ENCODE data around the gene SPATA20.

Gene SPATA20

GRCh38 chr17:50539762-50540559 is 7.0 kb upstream of the SPATA20 start:
- Histone ChIP-seq H4K5ac (ENCODE audit: low read length) (no peak overlapping the region), H3K4me2 (ENCODE audit: low read length) (no peak overlapping the region), H3K27me3 (ENCODE audit: insufficient read depth, low read length, poor library complexity) (no peaks in the 10 kb centered on the region), H3K56ac (ENCODE audit: low read length) (no peak overlapping the region), H3K4me1 (ENCODE audit: control insufficient read depth, low read depth, low read length) (peaks cover 3% of the 10 kb centered on the region), H4K8ac (ENCODE audit: low read depth, low read length) (no peak overlapping the region), H3K79me1 (ENCODE audit: low read length) (no peaks in the 10 kb centered on the region), H3K79me2 (ENCODE audit: control insufficient read depth, insufficient read depth, low read length) (no peaks in the 10 kb centered on the region), H2BK15ac (replicated peaks; ENCODE audit: low read depth) (no peak overlapping the region), H3K4ac (ENCODE audit: low read depth, low read length) (no peak overlapping the region), H2BK5ac (ENCODE audit: low read length) (no peak overlapping the region), H2AK5ac (ENCODE audit: low read length) (no peak overlapping the region), H3K4me3 (ENCODE audit: low read length) (no peak overlapping the region), H3K18ac (ENCODE audit: low read length) (no peak overlapping the region), H3K9ac (ENCODE audit: low read length) (no peak overlapping the region), H3K27ac (ENCODE audit: low read depth, low read length) (no peak overlapping the region), H2BK120ac (ENCODE audit: low read depth, low read length) (no peak overlapping the region), H3K36me3 (ENCODE audit: control insufficient read depth, insufficient read depth, low read length) (no peaks in the 10 kb centered on the region), H3K23ac (ENCODE audit: low read length) (no peak overlapping the region)
- no peak for DNase-seq
- no CpG with 5 or more reads among the region's 15 CpGs for WGBS (ENCODE audit: extremely low coverage, insufficient coverage, low lambda C conversion rate)

GRCh38 chr17:50540560-50541401 is 6.2 kb upstream of the SPATA20 start:
- no CpG with 5 or more reads among the region's 11 CpGs for WGBS (ENCODE audit: extremely low coverage, insufficient coverage, low lambda C conversion rate)
- H2BK120ac ChIP-seq (ENCODE audit: low read depth, low read length) = no peak overlapping the region
- no peak overlapping the region for H3K4me3 ChIP-seq (ENCODE audit: low read length)
- no peak overlapping the region for H2AK5ac ChIP-seq (ENCODE audit: low read length)
- no peak overlapping the region for H3K18ac ChIP-seq (ENCODE audit: low read length)
- no peak overlapping the region for H3K9ac ChIP-seq (ENCODE audit: low read length)
- no peak overlapping the region for H3K27ac ChIP-seq (ENCODE audit: low read depth, low read length)
- no peak overlapping the region for H4K8ac ChIP-seq (ENCODE audit: low read depth, low read length)
- no peak overlapping the region for H3K4ac ChIP-seq (ENCODE audit: low read depth, low read length)
- no peak overlapping the region for H3K4me2 ChIP-seq (ENCODE audit: low read length)
- no peak for DNase-seq
- H3K79me1 ChIP-seq (ENCODE audit: low read length) = no peaks in the 10 kb centered on the region
- no peak overlapping the region for H3K56ac ChIP-seq (ENCODE audit: low read length)
- no peak overlapping the region for H3K23ac ChIP-seq (ENCODE audit: low read length)
- no peak overlapping the region for H2BK5ac ChIP-seq (ENCODE audit: low read length)
- peaks cover 3% of the 10 kb centered on the region for H3K4me1 ChIP-seq (ENCODE audit: control insufficient read depth, low read depth, low read length)
- no peak overlapping the region for H2BK15ac ChIP-seq (replicated peaks; ENCODE audit: low read depth)
- no peak overlapping the region for H4K5ac ChIP-seq (ENCODE audit: low read length)
- no peaks in the 10 kb centered on the region for H3K27me3 ChIP-seq (ENCODE audit: insufficient read depth, low read length, poor library complexity)
- H3K36me3 ChIP-seq (ENCODE audit: control insufficient read depth, insufficient read depth, low read length) = no peaks in the 10 kb centered on the region
- H3K79me2 ChIP-seq (ENCODE audit: control insufficient read depth, insufficient read depth, low read length) = no peaks in the 10 kb centered on the region

GRCh38 chr17:50541402-50541715 is 5.6 kb upstream of the SPATA20 start:
- no peak overlapping the region for H2BK15ac ChIP-seq (replicated peaks; ENCODE audit: low read depth)
- H3K27me3 ChIP-seq (ENCODE audit: insufficient read depth, low read length, poor library complexity) = no peaks in the 10 kb centered on the region
- H3K4me3 ChIP-seq (ENCODE audit: low read length) = no peak overlapping the region
- no peak overlapping the region for H4K8ac ChIP-seq (ENCODE audit: low read depth, low read length)
- H3K9ac ChIP-seq (ENCODE audit: low read length) = peak overlapping the region; percentile 80
- peak overlapping the region; percentile 72 for H3K4me2 ChIP-seq (ENCODE audit: low read length)
- DNase-seq = no peak
- no peak overlapping the region for H3K23ac ChIP-seq (ENCODE audit: low read length)
- no peaks in the 10 kb centered on the region for H3K79me2 ChIP-seq (ENCODE audit: control insufficient read depth, insufficient read depth, low read length)
- no peak overlapping the region for H3K4ac ChIP-seq (ENCODE audit: low read depth, low read length)
- H2BK5ac ChIP-seq (ENCODE audit: low read length) = no peak overlapping the region
- H3K79me1 ChIP-seq (ENCODE audit: low read length) = no peaks in the 10 kb centered on the region
- H3K36me3 ChIP-seq (ENCODE audit: control insufficient read depth, insufficient read depth, low read length) = no peaks in the 10 kb centered on the region
- no peak overlapping the region for H2AK5ac ChIP-seq (ENCODE audit: low read length)
- WGBS (ENCODE audit: extremely low coverage, insufficient coverage, low lambda C conversion rate) = no CpG with 5 or more reads among the region's 9 CpGs
- no peak overlapping the region for H4K5ac ChIP-seq (ENCODE audit: low read length)
- H3K56ac ChIP-seq (ENCODE audit: low read length) = peak overlapping the region; percentile 89
- H3K4me1 ChIP-seq (ENCODE audit: control insufficient read depth, low read depth, low read length) = peaks cover 3% of the 10 kb centered on the region
- H3K27ac ChIP-seq (ENCODE audit: low read depth, low read length) = no peak overlapping the region
- H3K18ac ChIP-seq (ENCODE audit: low read length) = peak overlapping the region; percentile 25
- H2BK120ac ChIP-seq (ENCODE audit: low read depth, low read length) = no peak overlapping the region

- Histone ChIP-seq H3K79me1 (ENCODE audit: low read length) (no peaks in the 10 kb centered on the region), H3K18ac (ENCODE audit: low read length) (peak overlapping the region; percentile 25), H4K8ac (ENCODE audit: low read depth, low read length) (no peak overlapping the region), H2BK5ac (ENCODE audit: low read length) (no peak overlapping the region), H3K4me3 (ENCODE audit: low read length) (peak overlapping the region; percentile 48), H3K36me3 (ENCODE audit: control insufficient read depth, insufficient read depth, low read length) (no peaks in the 10 kb centered on the region), H3K23ac (ENCODE audit: low read length) (peak overlapping the region; percentile 84), H2BK120ac (ENCODE audit: low read depth, low read length) (no peak overlapping the region), H3K27ac (ENCODE audit: low read depth, low read length) (no peak overlapping the region), H2AK5ac (ENCODE audit: low read length) (no peak overlapping the region), H3K56ac (ENCODE audit: low read length) (peak overlapping the region; percentile 90), H3K4me1 (ENCODE audit: control insufficient read depth, low read depth, low read length) (peaks cover 3% of the 10 kb centered on the region), H3K27me3 (ENCODE audit: insufficient read depth, low read length, poor library complexity) (no peaks in the 10 kb centered on the region), H4K5ac (ENCODE audit: low read length) (no peak overlapping the region), H2BK15ac (replicated peaks; ENCODE audit: low read depth) (no peak overlapping the region), H3K4ac (ENCODE audit: low read depth, low read length) (no peak overlapping the region), H3K4me2 (ENCODE audit: low read length) (peak overlapping the region; percentile 72), H3K79me2 (ENCODE audit: control insufficient read depth, insufficient read depth, low read length) (no peaks in the 10 kb centered on the region), H3K9ac (ENCODE audit: low read length) (peak overlapping the region; percentile 82)
- peak; percentile 86 for DNase-seq
- no CpG with 5 or more reads among the region's 82 CpGs for WGBS (ENCODE audit: extremely low coverage, insufficient coverage, low lambda C conversion rate)
Measured at GRCh38 chr17:50541716-50542688, 5.0 kb upstream of the SPATA20 start.

GRCh38 chr17:50542795-50543774 is 3.9 kb upstream of the SPATA20 start:
- peak overlapping the region; percentile 65 for H3K56ac ChIP-seq (ENCODE audit: low read length)
- no peak overlapping the region for H3K18ac ChIP-seq (ENCODE audit: low read length)
- no peaks in the 10 kb centered on the region for H3K27me3 ChIP-seq (ENCODE audit: insufficient read depth, low read length, poor library complexity)
- H3K4me1 ChIP-seq (ENCODE audit: control insufficient read depth, low read depth, low read length) = peaks cover 7% of the 10 kb centered on the region
- H2BK15ac ChIP-seq (replicated peaks; ENCODE audit: low read depth) = no peak overlapping the region
- DNase-seq = no peak
- no peak overlapping the region for H2BK5ac ChIP-seq (ENCODE audit: low read length)
- peak overlapping the region; percentile 57 for H2AK5ac ChIP-seq (ENCODE audit: low read length)
- H4K8ac ChIP-seq (ENCODE audit: low read depth, low read length) = no peak overlapping the region
- H3K23ac ChIP-seq (ENCODE audit: low read length) = no peak overlapping the region
- no peak overlapping the region for H4K5ac ChIP-seq (ENCODE audit: low read length)
- no peak overlapping the region for H3K4ac ChIP-seq (ENCODE audit: low read depth, low read length)
- H3K27ac ChIP-seq (ENCODE audit: low read depth, low read length) = no peak overlapping the region
- H3K9ac ChIP-seq (ENCODE audit: low read length) = peak overlapping the region; percentile 82
- H3K36me3 ChIP-seq (ENCODE audit: control insufficient read depth, insufficient read depth, low read length) = no peaks in the 10 kb centered on the region
- no peak overlapping the region for H3K4me2 ChIP-seq (ENCODE audit: low read length)
- H2BK120ac ChIP-seq (ENCODE audit: low read depth, low read length) = no peak overlapping the region
- H3K79me2 ChIP-seq (ENCODE audit: control insufficient read depth, insufficient read depth, low read length) = no peaks in the 10 kb centered on the region
- H3K79me1 ChIP-seq (ENCODE audit: low read length) = no peaks in the 10 kb centered on the region
- H3K4me3 ChIP-seq (ENCODE audit: low read length) = no peak overlapping the region
- no CpG with 5 or more reads among the region's 16 CpGs for WGBS (ENCODE audit: extremely low coverage, insufficient coverage, low lambda C conversion rate)

All from mesendoderm (in vitro differentiated cells).